Measurements from ENCODE around the gene SPRR5.

SPRR5 gene

GRCh38 chr1:152946248-152946647 is 758 bp upstream of the SPRR5 start:
- no peak for DNase-seq (ENCODE audit: low spot score)

- DNase-seq (ENCODE audit: low spot score): no peak
Observed at GRCh38 chr1:152951711-152952110, 4.7 kb downstream of the SPRR5 start.

GRCh38 chr1:152953761-152954160 is 6.8 kb downstream of the SPRR5 start:
- DNase-seq (ENCODE audit: low spot score): no peak

- DNase-seq (ENCODE audit: low spot score): no peak
Observed at GRCh38 chr1:152954436-152954835, 7.4 kb downstream of the SPRR5 start.

- DNase-seq (ENCODE audit: low spot score): no peak
Observed at GRCh38 chr1:152957561-152957960, 10.6 kb downstream of the SPRR5 start.

- DNase-seq (ENCODE audit: low spot score): no peak
Observed at GRCh38 chr1:152959273-152959672, 12.3 kb downstream of the SPRR5 start.

- DNase-seq (ENCODE audit: low spot score): no peak
Observed at GRCh38 chr1:152959801-152960451, 12.9 kb downstream of the SPRR5 start.

- DNase-seq (ENCODE audit: low spot score): no peak
Observed at GRCh38 chr1:152960452-152961044, 13.5 kb downstream of the SPRR5 start.

GRCh38 chr1:152961226-152961891 is 14.4 kb downstream of the SPRR5 start:
- no peak for DNase-seq (ENCODE audit: low spot score)

GRCh38 chr1:152962876-152963415 is 15.9 kb downstream of the SPRR5 start:
- no peak for DNase-seq (ENCODE audit: low spot score)

- DNase-seq (ENCODE audit: low spot score): no peak
Observed at GRCh38 chr1:152964536-152964935, 17.5 kb downstream of the SPRR5 start.

GRCh38 chr1:152965853-152966252 is 18.8 kb downstream of the SPRR5 start:
- no peak for DNase-seq (ENCODE audit: low spot score)

GRCh38 chr1:152967201-152967600 is 20.2 kb downstream of the SPRR5 start:
- no peak for DNase-seq (ENCODE audit: low spot score)

- DNase-seq (ENCODE audit: low spot score): no peak
Observed at GRCh38 chr1:152968248-152968647, 21.2 kb downstream of the SPRR5 start.

GRCh38 chr1:152969036-152969435 is 22.0 kb downstream of the SPRR5 start:
- DNase-seq (ENCODE audit: low spot score): no peak

GRCh38 chr1:152970495-152970894 is 23.5 kb downstream of the SPRR5 start, which contains the start of gene SPRR4:
SPRR4 (plus strand) TSS chr1:152970648; CDS start chr1:152971891, 1,243 bp downstream.
- DNase-seq (ENCODE audit: low spot score): no peak

- no peak for DNase-seq (ENCODE audit: low spot score)
Observed at GRCh38 chr1:152972196-152972886, 25.3 kb downstream of the SPRR5 start.

GRCh38 chr1:152976688-152977087 is 29.7 kb downstream of the SPRR5 start:
- DNase-seq (ENCODE audit: low spot score): no peak

GRCh38 chr1:152977614-152978013 is 30.6 kb downstream of the SPRR5 start:
- DNase-seq (ENCODE audit: low spot score): no peak

GRCh38 chr1:152980676-152981075 is 33.7 kb downstream of the SPRR5 start:
- DNase-seq (ENCODE audit: low spot score): no peak

GRCh38 chr1:152981146-152981871 is 34.3 kb downstream of the SPRR5 start:
- DNase-seq (ENCODE audit: low spot score): no peak

GRCh38 chr1:152982076-152982475 is 35.1 kb downstream of the SPRR5 start:
- DNase-seq (ENCODE audit: low spot score): no peak

Data from COLO829 (cell line).